Stimulated activated CD4-positive, alpha-beta T cell treated with anti-CD3 and anti-CD28 coated beads, TNF-alpha, amount 100 ng/mL, for 1 hour (primary cell): ENCODE results near the gene KCNH2.

ENCODE experiments used
- DNase-seq, 3 donors: peaks; one replicate each; pipeline ENCODE4 v3.0.0-alpha.2; 2020; ENCODE audit warnings: low read depth in 3 of 3, low spot score in 1 of 3

KCNH2 gene

GRCh38 chr7:150909200-150909995 is 68.7 kb downstream of the KCNH2 start:
- DNase-seq: no peak

DNA sequence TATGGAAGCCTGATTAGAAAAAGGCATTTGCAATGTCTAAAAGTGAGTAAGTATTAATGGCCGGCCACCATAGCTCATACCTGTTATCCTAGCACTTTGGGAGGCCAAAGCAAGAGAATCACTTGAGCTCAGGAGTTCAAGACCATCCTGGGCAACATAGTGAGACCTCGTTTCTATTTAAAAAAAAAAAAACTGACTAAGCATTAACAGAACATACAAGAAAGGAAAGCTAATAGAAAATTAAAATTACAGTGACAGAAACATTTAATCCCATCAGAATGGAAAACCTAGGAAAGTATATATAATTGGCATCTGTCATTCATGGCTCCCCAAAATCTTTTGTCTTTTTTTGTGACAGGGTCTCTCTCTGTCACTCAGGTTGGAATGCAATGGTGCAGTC is 69.9 kb downstream of the KCNH2 start:
- no peak for DNase-seq

GRCh38 chr7:150904011-150904909 is 73.9 kb downstream of the KCNH2 start:
- no peak for DNase-seq

GRCh38 chr7:150903606-150904005 is 74.5 kb downstream of the KCNH2 start:
- DNase-seq: no peak

GRCh38 chr7:150902078-150903033 is 75.8 kb downstream of the KCNH2 start:
- no peak for DNase-seq

DNA sequence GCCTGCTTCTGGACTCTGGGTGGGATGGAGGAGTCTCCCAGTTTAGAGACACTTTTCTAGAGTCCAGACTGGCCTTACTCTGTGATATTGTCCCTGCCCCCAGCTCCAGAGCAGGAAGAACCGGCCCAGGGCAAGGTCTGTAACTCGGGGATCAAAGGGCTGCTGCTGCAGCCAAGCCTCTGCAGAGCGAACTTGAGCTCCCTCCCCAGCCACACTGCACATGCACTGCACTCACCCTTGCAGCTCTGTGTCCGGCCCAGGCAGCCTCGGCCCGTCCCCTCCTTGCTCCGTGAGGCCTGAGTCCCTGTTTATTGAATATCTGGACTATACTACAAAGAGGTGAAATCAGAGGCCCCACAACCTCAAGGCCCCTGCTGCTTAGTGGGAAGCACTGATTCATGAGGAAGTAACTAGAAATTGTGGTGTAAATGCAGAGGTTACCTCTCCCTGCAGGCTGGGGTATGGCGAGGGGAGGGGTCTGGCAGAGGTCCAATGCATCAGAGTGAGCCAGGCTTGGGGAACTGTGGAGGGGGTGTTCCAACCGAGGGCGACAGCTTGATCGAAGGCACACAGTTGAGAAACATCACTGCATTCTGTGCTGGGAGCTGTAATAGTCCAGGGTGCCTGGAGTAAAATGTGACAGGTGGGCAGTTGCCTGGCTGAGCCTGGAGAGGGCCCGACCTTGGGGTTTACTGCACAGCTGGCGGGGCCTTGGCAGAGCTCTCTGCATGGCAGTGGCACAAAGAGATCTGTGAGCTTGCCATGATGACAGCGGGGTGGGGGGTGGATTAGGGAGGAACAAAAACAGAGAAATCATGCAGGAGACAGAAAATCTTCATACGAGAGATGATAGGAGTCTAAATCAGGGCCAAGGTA is 76.7 kb downstream of the KCNH2 start:
- no peak for DNase-seq

GRCh38 chr7:150900675-150901074 is 77.4 kb downstream of the KCNH2 start:
- DNase-seq: no peak

- DNase-seq: peak; percentile 34 to 75 (median 56)
Measured at GRCh38 chr7:150898475-150899011, 79.6 kb downstream of the KCNH2 start.

DNA sequence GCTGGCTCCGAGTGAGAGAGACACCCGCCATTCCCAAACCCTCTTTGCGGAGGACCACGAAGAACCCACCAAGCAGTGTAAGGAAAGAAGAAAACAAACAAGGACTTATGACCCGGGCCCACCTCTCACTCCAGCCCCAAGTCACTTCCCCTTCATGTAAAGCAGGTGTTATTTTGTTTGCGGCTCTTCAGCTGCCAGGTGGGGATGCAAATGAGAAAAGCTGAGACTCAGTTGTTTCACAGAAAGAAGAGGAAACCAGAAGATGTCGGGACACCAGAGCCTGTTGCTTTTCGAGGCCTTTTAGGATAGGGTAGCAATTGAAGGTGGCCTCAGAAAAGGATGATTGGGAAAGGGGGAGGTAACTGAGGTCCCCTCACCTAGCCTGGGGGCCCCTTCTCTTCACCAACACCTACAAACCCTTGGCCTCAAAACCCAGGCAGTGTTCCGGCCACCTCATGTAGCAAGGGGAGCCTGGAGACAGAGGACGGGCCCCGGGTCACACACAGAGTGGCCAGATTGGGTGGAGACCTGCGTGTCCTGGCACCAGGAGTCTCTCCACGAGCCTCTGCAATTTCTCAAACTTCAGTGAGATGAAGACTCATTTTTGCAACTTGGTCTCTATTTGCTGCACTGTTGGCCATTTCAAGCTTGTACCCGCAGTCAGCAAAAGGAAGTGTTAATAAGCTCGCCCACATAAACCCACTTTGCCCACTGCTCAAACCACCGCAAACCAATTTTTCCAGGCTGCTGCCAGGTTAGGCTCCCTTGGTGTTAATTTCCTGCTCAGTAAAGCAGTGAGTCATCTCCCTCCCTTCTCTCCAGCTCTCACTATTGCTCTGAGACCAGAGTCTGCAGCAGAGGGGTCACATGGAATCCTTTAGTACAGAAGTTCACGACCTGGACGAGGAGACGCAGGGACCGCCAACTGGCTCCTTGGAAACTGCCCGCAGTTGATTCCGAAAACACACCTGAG is 80.3 kb downstream of the KCNH2 start:
- no peak for DNase-seq

DNA sequence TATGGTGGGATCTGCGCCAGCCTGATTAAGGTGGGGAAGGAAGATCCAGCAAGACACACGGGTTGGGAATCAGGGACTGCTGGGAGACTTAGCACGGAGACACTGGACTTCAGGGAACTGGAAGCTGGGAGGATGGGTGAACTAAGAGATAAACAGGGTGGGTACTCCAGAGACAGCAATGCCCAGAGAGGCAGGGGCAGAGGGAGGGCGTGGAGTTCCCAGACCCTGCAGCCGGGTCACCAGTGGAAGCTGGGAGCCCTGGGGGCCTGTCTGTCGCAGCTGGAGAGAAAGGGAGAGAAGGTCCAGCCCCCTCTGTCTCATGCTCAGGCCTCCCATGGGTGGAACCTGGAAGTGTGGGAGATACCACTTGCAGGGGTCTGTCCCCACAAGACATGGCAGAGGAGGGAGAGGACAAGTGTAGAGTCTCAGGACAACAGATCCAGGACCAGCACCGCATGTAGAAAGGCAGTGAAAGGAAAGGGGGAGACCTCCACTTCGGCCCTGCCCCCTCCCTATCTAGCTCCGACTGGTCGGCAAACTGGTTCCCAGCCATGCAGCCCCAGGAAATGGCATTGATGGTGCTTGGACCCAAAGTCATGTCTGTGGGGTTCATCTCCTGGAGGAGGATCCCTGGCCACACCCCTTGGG is 81.4 kb downstream of the KCNH2 start:
- no peak for DNase-seq

GRCh38 chr7:150895809-150896208 is 82.3 kb downstream of the KCNH2 start:
- DNase-seq: no peak
